Chondrocyte (in vitro differentiated cells): ENCODE data around the gene MAD1L1. TPM values are rescaled to one million over a fixed set of nuclear protein-coding genes. Genes with fewer than 3 reads are reported as not detected.

Experiments used
- DNase-seq: peaks from one replicate; pipeline ENCODE4 v3.0.0; 2021; ENCODE audit warnings: mixed read lengths, low spot score
- H3K27ac Mint-ChIP-seq: one replicate; pipeline ENCODE4 v1.8.0; 2021; ENCODE audit warnings: mild to moderate bottlenecking, moderate library complexity, mixed read lengths; ENCODE audit not compliant: unreplicated experiment
- H3K27me3 Mint-ChIP-seq: 2 replicates; pipeline ENCODE4 v1.8.0; 2021; ENCODE audit warnings: low read depth, mixed read lengths
- H3K36me3 Mint-ChIP-seq: 2 replicates; pipeline ENCODE4 v1.8.0; 2021; ENCODE audit warnings: low read depth, mixed read lengths
- H3K4me1 Mint-ChIP-seq: 2 replicates; pipeline ENCODE4 v1.8.0; 2021; ENCODE audit warnings: low read depth, mild to moderate bottlenecking, mixed read lengths
- H3K4me3 Mint-ChIP-seq: one replicate; pipeline ENCODE4 v1.8.0; 2021; ENCODE audit warnings: mild to moderate bottlenecking, moderate library complexity, mixed read lengths; ENCODE audit not compliant: unreplicated experiment
- H3K9me3 Mint-ChIP-seq: 2 replicates; pipeline ENCODE4 v1.8.0; 2021; ENCODE audit warnings: low read depth, mixed read lengths
- CTCF ChIP-seq: fragments of 200-600 bp; sonication (generic); IDR thresholded peaks from 2 replicates; pipeline ENCODE4 v1.5.0; 2021; ENCODE audit warnings: antibody characterized with exemption, mild to moderate bottlenecking, moderate library complexity
- total RNA-seq: library from RNA; stranded (reverse); gene quantifications from 3 replicates; pipeline ENCODE4 v1.2.1, GENCODE V29; 2021

Gene MAD1L1
- total RNA-seq, 1 donor from 2014 or later = 22.7 TPM

- Mint-ChIP-seq H3K4me1 (no peaks in the 10 kb centered on the region), H3K27me3 (no peaks in the 10 kb centered on the region), H3K27ac (no peak overlapping the region), H3K36me3 (peaks cover 2% of the 10 kb centered on the region), H3K9me3 (no peaks in the 10 kb centered on the region), H3K4me3 (no peak overlapping the region)
- DNase-seq = peak; percentile 85
- TF ChIP-seq CTCF = no peak
These were observed 342.2 kb downstream of the MAD1L1 start for GRCh38 chr7:1890289-1891235.

GRCh38 chr7:1889556-1890181, 343.1 kb downstream of the MAD1L1 start:
- H3K27me3 Mint-ChIP-seq = no peaks in the 10 kb centered on the region
- TF ChIP-seq CTCF = no peak
- H3K27ac Mint-ChIP-seq = no peak overlapping the region
- peak; percentile 54 for DNase-seq
- H3K9me3 Mint-ChIP-seq = no peaks in the 10 kb centered on the region
- H3K36me3 Mint-ChIP-seq = peaks cover 2% of the 10 kb centered on the region
- H3K4me1 Mint-ChIP-seq = peaks cover 2% of the 10 kb centered on the region
- H3K4me3 Mint-ChIP-seq = no peak overlapping the region

GRCh38 chr7:1889091-1889490, 343.7 kb downstream of the MAD1L1 start:
- peak; percentile 62 for DNase-seq
- no peaks in the 10 kb centered on the region for H3K9me3 Mint-ChIP-seq
- no peaks in the 10 kb centered on the region for H3K27me3 Mint-ChIP-seq
- H3K27ac Mint-ChIP-seq = no peak overlapping the region
- H3K4me1 Mint-ChIP-seq = peaks cover 2% of the 10 kb centered on the region
- no peak for TF ChIP-seq CTCF
- H3K36me3 Mint-ChIP-seq = peaks cover 2% of the 10 kb centered on the region
- no peak overlapping the region for H3K4me3 Mint-ChIP-seq

GRCh38 chr7:1888425-1888824, 344.3 kb downstream of the MAD1L1 start:
- Mint-ChIP-seq H3K36me3 (peaks cover 2% of the 10 kb centered on the region), H3K4me1 (peaks cover 4% of the 10 kb centered on the region), H3K27ac (no peak overlapping the region), H3K9me3 (no peaks in the 10 kb centered on the region), H3K4me3 (no peak overlapping the region), H3K27me3 (no peaks in the 10 kb centered on the region)
- peak; percentile 65 for DNase-seq
- no peak for TF ChIP-seq CTCF

- Mint-ChIP-seq H3K4me3 (no peak overlapping the region), H3K36me3 (peaks cover 2% of the 10 kb centered on the region), H3K4me1 (peaks cover 13% of the 10 kb centered on the region), H3K27ac (no peak overlapping the region), H3K27me3 (no peaks in the 10 kb centered on the region), H3K9me3 (no peaks in the 10 kb centered on the region)
- TF ChIP-seq CTCF = no peak
- peak; percentile 58 for DNase-seq
These were observed 345.5 kb downstream of the MAD1L1 start for GRCh38 chr7:1887251-1887650.
